Embryonic facial prominence (tissue), 1 donor: ENCODE data around the gene NAALAD2.
"Not testable (repeated sequence)": the region's sequence is repeated elsewhere in the genome, so short reads cannot be mapped to it uniquely, and the experiment has no call there.

ENCODE experiments used
- DNase-seq: peaks from one replicate; pipeline ENCODE4 v3.0.0-alpha.2; 2016; ENCODE audit errors: extremely low spot score

NAALAD2 gene

GRCh38 chr11:90134478-90135003, at the start of gene NAALAD2:
Gene NAALAD2 (plus strand): TSS chr11:90134663. CDS start chr11:90134759, 96 bp downstream.
- peak; percentile 32 for DNase-seq

GRCh38 chr11:90085650-90086049, 48.8 kb upstream of the NAALAD2 start, which contains the start of gene UBTFL1:
Gene UBTFL1 (plus strand): TSS chr11:90085950. CDS start chr11:90085950, 0 bp downstream.
- DNase-seq: not testable (repeated sequence)

- not testable (repeated sequence) for DNase-seq
These were observed 45.7 kb upstream of the NAALAD2 start for GRCh38 chr11:90088731-90089130.

- not testable (repeated sequence) for DNase-seq
These were observed 39.1 kb upstream of the NAALAD2 start for GRCh38 chr11:90095230-90095924.

DNA sequence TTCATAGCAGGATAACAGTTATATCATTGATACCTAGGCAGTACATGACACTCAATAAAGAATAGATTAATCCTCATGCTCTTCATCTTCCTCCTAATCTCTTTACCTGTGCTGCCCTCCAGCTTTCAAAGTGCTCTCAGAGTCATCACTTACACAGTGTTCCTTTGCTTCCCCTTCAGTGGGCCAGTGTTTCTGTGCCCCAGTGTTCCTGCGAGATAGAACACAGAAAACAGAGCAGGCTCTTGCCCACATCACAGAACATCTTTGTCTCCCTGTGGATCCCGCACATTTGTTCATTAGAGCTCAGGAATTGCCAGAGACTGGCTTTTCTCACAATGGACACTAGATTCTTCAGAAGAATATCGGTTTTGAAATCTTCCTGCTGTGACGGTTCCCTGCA, 36.2 kb upstream of the NAALAD2 start:
- not testable (repeated sequence) for DNase-seq

DNA sequence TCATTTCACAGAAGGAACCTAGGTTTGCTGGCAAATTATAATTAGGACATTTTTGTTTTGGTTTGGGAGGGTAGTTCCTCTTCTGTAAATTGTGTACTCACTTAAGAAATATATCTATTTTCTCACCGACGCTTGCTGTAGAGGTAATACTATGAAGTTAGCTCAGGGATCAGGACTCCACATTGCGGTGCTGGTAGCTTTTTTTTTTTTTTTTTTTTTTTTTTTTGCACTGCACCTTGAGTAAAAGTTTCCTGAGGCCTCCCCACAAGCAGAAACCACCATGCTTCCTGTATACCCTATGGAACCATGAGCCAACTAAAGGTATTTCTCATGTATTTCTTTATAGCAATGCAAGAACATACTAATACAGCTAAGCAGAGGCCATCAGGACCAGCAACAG, 34.0 kb upstream of the NAALAD2 start:
- DNase-seq: no peak

DNA sequence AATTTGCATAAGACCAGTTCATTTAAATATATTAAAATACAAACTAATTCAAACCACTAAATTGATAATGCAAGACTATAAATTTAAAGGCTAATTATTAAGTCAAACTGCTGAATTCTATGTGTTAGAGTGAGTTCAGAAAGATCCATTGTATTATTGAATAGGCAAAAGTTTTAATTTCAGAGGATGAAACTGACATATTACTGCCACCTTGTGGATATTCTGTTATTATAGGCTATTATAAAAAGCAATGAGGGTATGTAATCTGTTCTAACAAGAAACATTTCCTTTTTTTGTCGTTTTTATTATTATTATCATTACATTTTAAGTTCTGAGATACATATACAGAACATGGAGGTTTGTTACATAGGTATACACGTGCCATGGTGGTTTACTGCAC, 20.9 kb upstream of the NAALAD2 start:
- no peak for DNase-seq

GRCh38 chr11:90120191-90120590, 14.3 kb upstream of the NAALAD2 start:
- no peak for DNase-seq

DNA sequence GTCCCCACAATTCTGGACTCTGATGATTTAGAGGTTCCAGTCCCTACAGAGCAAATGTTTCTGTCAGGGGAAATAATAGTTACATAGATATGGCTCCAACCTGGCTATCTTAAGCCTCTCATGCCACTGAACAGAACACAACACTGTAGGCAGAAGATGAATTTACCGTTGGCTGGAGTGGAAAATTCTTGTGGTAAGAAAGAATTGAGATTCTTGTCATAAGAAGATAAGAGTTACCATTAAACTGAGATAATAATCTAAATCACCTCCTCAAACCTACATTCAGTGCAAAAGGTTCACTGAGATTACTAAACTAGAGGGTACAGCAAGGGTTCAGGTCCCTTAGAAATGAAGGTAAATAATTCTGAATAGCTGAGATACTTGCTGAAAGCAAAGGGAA, 10.1 kb upstream of the NAALAD2 start:
- DNase-seq: no peak

DNA sequence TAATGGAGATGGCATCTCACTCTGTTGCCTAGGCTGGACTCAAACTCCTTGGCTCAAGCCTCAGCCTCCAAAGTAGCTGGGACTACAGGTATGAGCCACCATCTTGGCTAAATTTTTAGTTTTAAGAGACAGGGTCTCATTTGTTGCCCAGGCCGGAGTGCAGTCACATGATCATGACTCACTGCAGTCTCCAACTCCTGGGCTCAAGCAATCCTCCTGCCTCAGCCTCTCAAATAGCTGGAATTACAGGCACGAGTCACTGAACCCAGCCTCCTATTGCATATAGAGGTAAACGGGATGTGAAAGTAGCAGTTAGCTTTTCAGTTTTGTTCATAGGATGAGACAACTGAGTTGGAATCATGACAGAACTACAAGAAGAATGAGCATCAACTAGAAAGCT, 9.5 kb upstream of the NAALAD2 start:
- DNase-seq: no peak

- no peak for DNase-seq
These were observed 644 bp upstream of the NAALAD2 start for GRCh38 chr11:90133560-90134477.

GRCh38 chr11:90135016-90135415, 553 bp downstream of the NAALAD2 start:
- DNase-seq: no peak

- DNase-seq: no peak
These were observed 14.4 kb downstream of the NAALAD2 start for GRCh38 chr11:90148900-90149299.

DNA sequence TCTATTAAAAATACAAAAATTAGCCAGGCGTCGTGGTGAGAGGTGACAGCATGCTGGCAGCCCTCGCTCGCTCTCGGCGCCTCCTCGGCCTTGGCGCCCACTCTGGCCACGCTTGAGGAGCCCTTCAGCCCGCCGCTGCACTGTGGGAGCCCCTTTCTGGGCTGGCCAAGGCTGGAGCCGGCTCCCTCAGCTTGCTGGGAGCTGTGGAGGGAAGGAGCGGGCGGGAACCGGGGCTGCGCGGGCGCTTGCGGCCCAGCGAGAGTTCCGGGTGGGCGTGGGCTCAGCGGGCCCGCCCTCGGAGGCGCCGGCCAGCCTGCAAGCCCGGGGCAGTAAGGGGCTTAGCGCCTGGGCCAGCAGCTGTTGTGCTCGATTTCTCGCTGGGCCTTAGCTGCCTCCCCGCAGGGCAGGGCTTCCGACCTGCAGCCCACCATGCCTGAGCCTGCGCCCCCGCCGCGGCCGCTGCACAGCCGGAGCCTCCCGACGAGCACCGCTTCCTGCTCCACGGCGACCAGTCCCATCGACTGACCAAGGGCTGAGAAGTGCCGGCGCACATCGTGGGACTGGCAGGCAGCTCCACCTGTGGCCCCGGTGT, 32.6 kb downstream of the NAALAD2 start:
- DNase-seq: not testable (repeated sequence)

DNA sequence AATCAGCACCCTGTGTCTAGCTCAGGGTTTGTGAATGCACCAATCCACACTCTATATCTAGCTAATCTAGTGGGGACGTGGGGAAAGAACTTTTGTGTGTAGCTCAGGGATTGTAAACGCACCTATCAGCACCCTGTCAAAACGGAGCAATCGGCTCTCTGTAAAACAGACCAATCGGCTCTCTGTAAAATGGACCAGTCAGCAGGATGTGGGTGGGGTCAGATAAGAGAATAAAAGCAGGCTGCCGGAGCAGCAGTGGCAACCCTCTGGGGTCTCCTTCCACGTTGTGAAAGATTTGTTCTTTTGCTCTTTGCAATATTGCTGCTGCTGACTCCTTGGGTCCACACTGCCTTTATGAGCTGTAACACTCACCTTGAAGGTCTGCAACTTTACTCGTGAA, 33.2 kb downstream of the NAALAD2 start:
- DNase-seq: not testable (repeated sequence)

- DNase-seq: no peak
These were observed 34.1 kb downstream of the NAALAD2 start for GRCh38 chr11:90168571-90168970.

GRCh38 chr11:90171359-90171758, 36.9 kb downstream of the NAALAD2 start:
- DNase-seq: no peak

DNA sequence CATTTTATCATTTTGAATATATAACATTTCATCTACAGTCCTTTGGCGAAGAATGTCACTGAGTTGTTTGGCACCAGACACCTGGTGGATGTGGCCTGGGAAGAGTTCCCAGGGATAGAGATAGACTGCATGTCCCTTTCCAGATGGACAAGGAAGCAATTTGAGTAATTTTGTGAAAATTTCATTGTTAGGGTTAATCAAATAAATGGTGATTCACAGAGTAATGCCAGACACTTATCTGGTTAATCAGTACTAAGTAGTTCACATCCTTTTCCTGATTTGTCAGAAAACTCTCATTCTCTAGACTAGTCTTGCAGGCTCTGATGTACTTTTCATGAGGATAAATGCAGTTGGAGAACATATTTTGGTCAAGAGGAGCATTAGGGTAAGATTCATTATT, 41.6 kb downstream of the NAALAD2 start:
- no peak for DNase-seq

DNA sequence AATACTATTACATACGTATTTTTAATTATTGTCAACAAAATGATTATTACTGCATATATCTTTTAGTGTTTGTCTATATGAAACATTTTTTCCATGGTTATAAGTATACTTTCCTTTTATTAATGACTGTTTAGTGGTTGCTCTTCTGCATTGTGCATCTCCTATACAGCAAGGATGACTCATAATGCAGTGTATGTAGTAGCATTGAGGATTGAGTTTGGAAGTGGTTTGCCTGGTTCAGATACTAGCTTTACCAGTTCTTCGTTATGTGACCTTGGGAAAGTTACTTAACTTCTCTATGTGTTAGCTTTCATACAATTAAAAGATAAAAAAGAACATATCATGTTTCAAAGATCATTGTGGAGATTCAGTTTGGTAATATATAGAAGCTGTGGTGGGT, 44.3 kb downstream of the NAALAD2 start:
- no peak for DNase-seq

- no peak for DNase-seq
These were observed 45.5 kb downstream of the NAALAD2 start for GRCh38 chr11:90179923-90180322.

DNA sequence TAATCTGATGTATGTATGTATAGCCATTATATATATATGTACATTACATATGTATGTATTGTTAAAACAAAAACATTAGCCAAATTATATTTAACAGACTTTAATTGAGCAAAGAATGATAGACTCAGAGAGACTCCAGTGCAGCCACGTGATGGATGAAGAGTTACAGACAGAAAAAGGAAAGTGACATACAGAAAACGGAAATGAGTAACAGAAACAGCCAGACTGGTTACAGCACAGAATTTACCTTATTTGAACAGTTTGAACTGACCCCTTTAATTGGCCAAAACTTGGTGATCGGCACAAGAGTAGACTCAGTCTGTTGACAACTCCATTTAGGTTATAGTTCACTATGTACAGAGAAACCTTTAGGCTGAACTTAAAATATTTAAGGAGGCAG, 53.4 kb downstream of the NAALAD2 start:
- no peak for DNase-seq

DNA sequence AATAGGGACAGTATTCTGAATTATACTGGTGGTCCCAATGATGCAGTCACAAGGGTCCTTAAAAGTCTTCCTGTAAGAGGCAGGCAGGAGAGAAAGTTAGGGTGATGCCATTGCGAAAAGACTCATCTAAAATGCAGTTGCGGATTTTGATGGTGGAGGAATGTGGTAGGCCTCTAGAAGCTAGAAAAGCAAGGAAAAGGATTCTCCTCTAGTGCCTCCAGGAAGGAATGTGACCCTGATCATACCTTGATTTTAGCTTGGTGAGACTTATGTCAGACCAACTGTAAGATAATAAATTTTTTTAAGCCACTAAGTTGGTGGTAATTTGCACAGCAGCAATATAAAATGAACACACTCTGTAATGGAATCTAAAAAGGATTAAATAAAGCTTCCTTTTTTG, 54.5 kb downstream of the NAALAD2 start:
- DNase-seq: no peak
